Chondrocyte (in vitro differentiated cells): ENCODE results near the gene LRRC32. TPM values are rescaled to one million over a fixed set of nuclear protein-coding genes. Genes with fewer than 3 reads are reported as not detected.

Experiments used
- DNase-seq: peaks from one replicate; pipeline ENCODE4 v3.0.0; 2021; ENCODE audit warnings: mixed read lengths, low spot score
- H3K27ac Mint-ChIP-seq: one replicate; pipeline ENCODE4 v1.8.0; 2021; ENCODE audit warnings: mild to moderate bottlenecking, moderate library complexity, mixed read lengths; ENCODE audit not compliant: unreplicated experiment
- H3K27me3 Mint-ChIP-seq: 2 replicates; pipeline ENCODE4 v1.8.0; 2021; ENCODE audit warnings: low read depth, mixed read lengths
- H3K36me3 Mint-ChIP-seq: 2 replicates; pipeline ENCODE4 v1.8.0; 2021; ENCODE audit warnings: low read depth, mixed read lengths
- H3K4me1 Mint-ChIP-seq: 2 replicates; pipeline ENCODE4 v1.8.0; 2021; ENCODE audit warnings: low read depth, mild to moderate bottlenecking, mixed read lengths
- H3K4me3 Mint-ChIP-seq: one replicate; pipeline ENCODE4 v1.8.0; 2021; ENCODE audit warnings: mild to moderate bottlenecking, moderate library complexity, mixed read lengths; ENCODE audit not compliant: unreplicated experiment
- H3K9me3 Mint-ChIP-seq: 2 replicates; pipeline ENCODE4 v1.8.0; 2021; ENCODE audit warnings: low read depth, mixed read lengths
- CTCF ChIP-seq: fragments of 200-600 bp; sonication (generic); IDR thresholded peaks from 2 replicates; pipeline ENCODE4 v1.5.0; 2021; ENCODE audit warnings: antibody characterized with exemption, mild to moderate bottlenecking, moderate library complexity
- total RNA-seq: library from RNA; stranded (reverse); gene quantifications from 3 replicates; pipeline ENCODE4 v1.2.1, GENCODE V29; 2021

LRRC32 gene
- total RNA-seq, 1 donor from 2014 or later: 367 TPM

- peaks cover 41% of the 10 kb centered on the region for H3K4me1 Mint-ChIP-seq
- peaks cover 4% of the 10 kb centered on the region for H3K36me3 Mint-ChIP-seq
- no peak for DNase-seq
- no peaks in the 10 kb centered on the region for H3K27me3 Mint-ChIP-seq
- H3K27ac Mint-ChIP-seq: peak overlapping the region; percentile 15
- no peaks in the 10 kb centered on the region for H3K9me3 Mint-ChIP-seq
- H3K4me3 Mint-ChIP-seq: no peak overlapping the region
- no peak for TF ChIP-seq CTCF
These were observed 2.9 kb upstream of the LRRC32 start for GRCh38 chr11:76673176-76674142.

- H3K9me3 Mint-ChIP-seq: no peaks in the 10 kb centered on the region
- H3K27ac Mint-ChIP-seq: peak overlapping the region; percentile 15
- H3K27me3 Mint-ChIP-seq: no peaks in the 10 kb centered on the region
- DNase-seq: no peak
- no peak overlapping the region for H3K4me3 Mint-ChIP-seq
- H3K4me1 Mint-ChIP-seq: peaks cover 42% of the 10 kb centered on the region
- no peak for TF ChIP-seq CTCF
- peaks cover 11% of the 10 kb centered on the region for H3K36me3 Mint-ChIP-seq
These were observed 2.1 kb upstream of the LRRC32 start for GRCh38 chr11:76672431-76673175.

- no peaks in the 10 kb centered on the region for H3K9me3 Mint-ChIP-seq
- TF ChIP-seq CTCF: no peak
- peaks cover 43% of the 10 kb centered on the region for H3K4me1 Mint-ChIP-seq
- H3K4me3 Mint-ChIP-seq: peak overlapping the region; percentile 56
- H3K36me3 Mint-ChIP-seq: peaks cover 12% of the 10 kb centered on the region
- H3K27ac Mint-ChIP-seq: no peak overlapping the region
- peak; percentile 41 for DNase-seq
- H3K27me3 Mint-ChIP-seq: no peaks in the 10 kb centered on the region
These were observed 1.2 kb upstream of the LRRC32 start for GRCh38 chr11:76671626-76672309.

- Mint-ChIP-seq H3K9me3 (no peaks in the 10 kb centered on the region), H3K27me3 (no peaks in the 10 kb centered on the region), H3K27ac (peak overlapping the region; percentile 12), H3K36me3 (peaks cover 14% of the 10 kb centered on the region), H3K4me1 (peaks cover 47% of the 10 kb centered on the region), H3K4me3 (peak overlapping the region; percentile 56)
- DNase-seq: no peak
- TF ChIP-seq CTCF: no peak
These were observed 668 bp upstream of the LRRC32 start for GRCh38 chr11:76671237-76671592.
